H9 (cell line): ENCODE measurements around the gene TMEM170B. TPM values are rescaled to one million over a fixed set of nuclear protein-coding genes. Genes with fewer than 3 reads are reported as not detected.

ENCODE experiments used
- DNase-seq: peaks from one replicate; pipeline ENCODE4 v3.0.0-alpha.2; 2017
- H2AFZ ChIP-seq: one replicate; pipeline ENCODE4 v1.6.1; 2013; ENCODE audit warnings: mild to moderate bottlenecking, low read length, control low read depth, moderate library complexity
- H2AK5ac ChIP-seq: 2 replicates; pipeline ENCODE4 v1.6.1; 2013; ENCODE audit warnings: low read length, control low read depth, mixed read lengths; ENCODE audit not compliant: insufficient read length
- H2BK120ac ChIP-seq: one replicate; pipeline ENCODE4 v1.6.1; 2013; ENCODE audit warnings: low read depth, mild to moderate bottlenecking, low read length, control low read depth, inconsistent platforms; ENCODE audit not compliant: poor library complexity, severe bottlenecking
- H2BK12ac ChIP-seq: 2 replicates; pipeline ENCODE4 v1.6.1; 2013; ENCODE audit warnings: low read length, control low read depth, mixed read lengths, low read depth; ENCODE audit not compliant: insufficient read length
- H2BK15ac ChIP-seq: 2 replicates; pipeline ENCODE4 v1.6.1; 2013; ENCODE audit warnings: low read depth, low read length, control low read depth
- H2BK20ac ChIP-seq: one replicate; pipeline ENCODE4 v1.6.1; 2013; ENCODE audit warnings: low read depth, mild to moderate bottlenecking, low read length, control low read depth, inconsistent platforms; ENCODE audit not compliant: poor library complexity, severe bottlenecking
- H2BK5ac ChIP-seq: 2 replicates; pipeline ENCODE4 v1.6.1; 2013; ENCODE audit warnings: low read length, control low read depth, mixed read lengths; ENCODE audit not compliant: insufficient read length
- H3K14ac ChIP-seq: 2 replicates; pipeline ENCODE4 v1.6.1; 2013; ENCODE audit warnings: low read length, control low read depth; ENCODE audit not compliant: insufficient read depth
- H3K18ac ChIP-seq: 2 replicates; pipeline ENCODE4 v1.6.1; 2013; ENCODE audit warnings: low read depth, mild to moderate bottlenecking, mixed read lengths, low read length, control low read depth; ENCODE audit not compliant: insufficient read length
- H3K23ac ChIP-seq: 2 replicates; pipeline ENCODE4 v1.6.1; 2013; ENCODE audit warnings: low read length, control low read depth, mixed read lengths, low read depth; ENCODE audit not compliant: insufficient read length
- H3K23me2 ChIP-seq: 2 replicates; pipeline ENCODE4 v1.6.1; 2013; ENCODE audit warnings: low read depth, mild to moderate bottlenecking, mixed read lengths, low read length, control low read depth; ENCODE audit not compliant: insufficient read length, poor library complexity, severe bottlenecking
- H3K27ac ChIP-seq: 2 replicates; pipeline ENCODE4 v1.5.1; 2013; ENCODE audit warnings: low read length, control low read depth, mixed read lengths, low read depth; ENCODE audit not compliant: insufficient read length
- H3K27me3 ChIP-seq: 2 replicates; pipeline ENCODE4 v1.6.1; 2013; ENCODE audit warnings: low read length, control low read depth, inconsistent platforms; ENCODE audit not compliant: insufficient read depth
- H3K4ac ChIP-seq: 2 replicates; pipeline ENCODE4 v1.6.1; 2013; ENCODE audit warnings: low read depth, mild to moderate bottlenecking, control low read depth, inconsistent platforms, low read length, moderate library complexity
- H3K4me1 ChIP-seq: 2 replicates; pipeline ENCODE4 v1.6.1; 2013; ENCODE audit warnings: low read length, control low read depth, inconsistent platforms; ENCODE audit not compliant: insufficient read depth
- H3K4me2 ChIP-seq: 2 replicates; pipeline ENCODE4 v1.6.1; 2013; ENCODE audit warnings: low read length, control low read depth, mixed read lengths; ENCODE audit not compliant: insufficient read length, insufficient read depth
- H3K56ac ChIP-seq: 2 replicates; pipeline ENCODE4 v1.6.1; 2013; ENCODE audit warnings: low read depth, mild to moderate bottlenecking, mixed read lengths, low read length, control low read depth; ENCODE audit not compliant: insufficient read length
- H3K79me1 ChIP-seq: 2 replicates; pipeline ENCODE4 v1.6.1; 2013; ENCODE audit warnings: low read depth, mild to moderate bottlenecking, moderate library complexity, low read length, control low read depth, inconsistent platforms; ENCODE audit not compliant: insufficient read depth, poor library complexity, severe bottlenecking
- H3K79me2 ChIP-seq: 2 replicates; pipeline ENCODE4 v1.6.1; 2013; ENCODE audit warnings: low read length, control low read depth, inconsistent platforms; ENCODE audit not compliant: insufficient read depth
- H3K9ac ChIP-seq: 2 replicates; pipeline ENCODE4 v1.6.1; 2013; ENCODE audit warnings: low read length, control low read depth, mixed read lengths; ENCODE audit not compliant: insufficient read length; ENCODE audit errors: extremely low read depth
- H3K9me3 ChIP-seq: one replicate; pipeline ENCODE4 v1.6.1; 2013; ENCODE audit warnings: low read depth, low read length, inconsistent platforms; ENCODE audit not compliant: control insufficient read depth
- H3T11ph ChIP-seq: one replicate; pipeline ENCODE4 v1.6.1; 2013; ENCODE audit warnings: mild to moderate bottlenecking, low read length, control low read depth, inconsistent platforms
- H4K20me1 ChIP-seq: one replicate; pipeline ENCODE4 v1.6.1; 2013; ENCODE audit not compliant: control insufficient read depth, insufficient read length, insufficient read depth
- H4K5ac ChIP-seq: 2 replicates; pipeline ENCODE4 v1.6.1; 2013; ENCODE audit warnings: low read depth, mild to moderate bottlenecking, mixed read lengths, low read length, control low read depth; ENCODE audit not compliant: insufficient read length
- H4K8ac ChIP-seq: replicated peaks from 2 replicates; pipeline ENCODE4 v1.6.1; 2013; ENCODE audit warnings: low read length, control low read depth, mixed read lengths, low read depth; ENCODE audit not compliant: insufficient read length
- H4K91ac ChIP-seq: 2 replicates; pipeline ENCODE4 v1.6.1; 2013; ENCODE audit warnings: low read depth, mild to moderate bottlenecking, moderate library complexity, mixed read lengths, low read length, control low read depth; ENCODE audit not compliant: insufficient read length
- H3K27ac Mint-ChIP-seq, 3 experiments: 2 replicates in 2 of 3; 3 replicates in 1 of 3; pipeline ENCODE4 v1.8.0; 2020 to 2021; ENCODE audit warnings: mixed read lengths in 3 of 3, mild to moderate bottlenecking in 1 of 3, moderate library complexity in 1 of 3
- H3K27me3 Mint-ChIP-seq: 2 replicates; pipeline ENCODE4 v1.8.0; 2021; ENCODE audit warnings: low read depth, mild to moderate bottlenecking, moderate library complexity, mixed read lengths
- H3K36me3 Mint-ChIP-seq, 3 experiments: 2 replicates in 2 of 3; 3 replicates in 1 of 3; pipeline ENCODE4 v1.8.0; 2020 to 2021; ENCODE audit warnings: low read depth in 3 of 3, mixed read lengths in 3 of 3; ENCODE audit not compliant: insufficient read depth in 1 of 3
- H3K4me1 Mint-ChIP-seq, 2 experiments: 2 replicates each; pipeline ENCODE4 v1.8.0; 2020; ENCODE audit warnings: mixed read lengths in 2 of 2
- H3K4me3 Mint-ChIP-seq, 2 experiments: 2 replicates in 1 of 2; 3 replicates in 1 of 2; pipeline ENCODE4 v1.8.0; 2020 to 2021; ENCODE audit warnings: mild to moderate bottlenecking in 2 of 2, mixed read lengths in 2 of 2, moderate library complexity in 1 of 2
- H3K9me3 Mint-ChIP-seq, 2 experiments: 2 replicates in 1 of 2; 3 replicates in 1 of 2; pipeline ENCODE4 v1.8.0; 2020; ENCODE audit warnings: mild to moderate bottlenecking in 2 of 2, mixed read lengths in 2 of 2, moderate library complexity in 1 of 2
- CTCF ChIP-seq: fragments of 200-600 bp; sonication (generic); conservative IDR thresholded peaks from 3 replicates; pipeline ENCODE4 v1.8.0; 2021; ENCODE audit warnings: antibody characterized with exemption, mild to moderate bottlenecking
- WGBS: extraction: QIAGEN DNeasy Blood & Tissue Kit; methylation state at CpG from one replicate; pipeline ENCODE4 v1.1.7; 2013; ENCODE audit warnings: missing lambda C conversion rate, low lambda C conversion rate, mixed read lengths; ENCODE audit not compliant: insufficient read length; ENCODE audit errors: extremely low coverage; 5-methylcytosine and 5-hydroxymethylcytosine counted together
- total RNA-seq: library from RNA; stranded (reverse); gene quantifications from 2 replicates; pipeline ENCODE4 v1.2.1, GENCODE V29; 2021

The TMEM170B gene
- total RNA-seq, 1 experiment from 2014 or later: 2.9 TPM

GRCh38 chr6:11575408-11576033 lies 38.0 kb downstream of the TMEM170B start:
- Histone ChIP-seq H3K4me2 (no peak overlapping the region), H3K18ac (no peak overlapping the region), H3T11ph (no peak overlapping the region), H3K4me1 (no peaks in the 10 kb centered on the region), H3K4ac (no peak overlapping the region), H3K79me1 (no peaks in the 10 kb centered on the region), H4K91ac (no peak overlapping the region), H3K9me3 (no peaks in the 10 kb centered on the region), H2AFZ (no peak overlapping the region), H3K9ac (no peak overlapping the region), H3K27ac (no peak overlapping the region), H4K5ac (no peak overlapping the region), H3K79me2 (no peaks in the 10 kb centered on the region), H2BK5ac (no peak overlapping the region), H3K56ac (no peak overlapping the region), H2BK20ac (no peak overlapping the region), H2BK15ac (no peak overlapping the region), H3K27me3 (no peaks in the 10 kb centered on the region), H4K8ac (no peak overlapping the region), H2AK5ac (no peak overlapping the region), H3K14ac (no peak overlapping the region), H2BK12ac (no peak overlapping the region), H2BK120ac (no peak overlapping the region), H3K23ac (no peak overlapping the region), H3K23me2 (no peaks in the 10 kb centered on the region), H4K20me1 (no peaks in the 10 kb centered on the region)
- no peaks in the 10 kb centered on the region; a peak in 1 of 4 replicates for H3K4me1 Mint-ChIP-seq
- H3K27me3 Mint-ChIP-seq: no peaks in the 10 kb centered on the region
- no peaks in the 10 kb centered on the region for H3K9me3 Mint-ChIP-seq
- H3K36me3 Mint-ChIP-seq: no peaks in the 10 kb centered on the region
- peak; percentile 63 for DNase-seq
- TF ChIP-seq CTCF: peak; percentile 94
- no peak overlapping the region for H3K27ac Mint-ChIP-seq
- H3K4me3 Mint-ChIP-seq: no peak overlapping the region
- no CpG with 5 or more reads among the region's 10 CpGs for WGBS
